NCI-H524 (cell line): ENCODE measurements around the gene KANSL1.
A peak's percentile ranks its signal among the peaks of the same experiment; 100 is the strongest.
"Not testable (repeated sequence)": the region's sequence is repeated elsewhere in the genome, so short reads cannot be mapped to it uniquely, and the experiment has no call there.

Experiments used
- DNase-seq, 2 experiments: peaks; one replicate each; lab custom pipeline; 2025; lab: John Stamatoyannopoulos, UW

Gene KANSL1

GRCh38 chr17:46110219-46110618 lies 83.0 kb downstream of the KANSL1 start:
- peak; percentile 13 to 54 for DNase-seq

- no peak for DNase-seq
Observed at GRCh38 chr17:46109603-46110189, 83.5 kb downstream of the KANSL1 start.

- DNase-seq, result no peak
Observed at GRCh38 chr17:46108550-46109110, 84.6 kb downstream of the KANSL1 start.

- no peak for DNase-seq
Observed at GRCh38 chr17:46108120-46108519, 85.1 kb downstream of the KANSL1 start.

GRCh38 chr17:46106966-46107644 lies 86.1 kb downstream of the KANSL1 start:
- no peak for DNase-seq

- not testable (repeated sequence) for DNase-seq
Observed at GRCh38 chr17:46102806-46103205, 90.4 kb downstream of the KANSL1 start.

GRCh38 chr17:46101785-46102617 lies 91.2 kb downstream of the KANSL1 start:
- DNase-seq, result not testable (repeated sequence)

- DNase-seq, result no peak
Observed at GRCh38 chr17:46100590-46100989, 92.6 kb downstream of the KANSL1 start.

GRCh38 chr17:46099865-46100264 lies 93.4 kb downstream of the KANSL1 start:
- no peak for DNase-seq

GRCh38 chr17:46097497-46097896 lies 95.7 kb downstream of the KANSL1 start:
- DNase-seq, result no peak

GRCh38 chr17:46092991-46093390 lies 100.2 kb downstream of the KANSL1 start:
- DNase-seq, result no peak

GRCh38 chr17:46090871-46091270 lies 102.4 kb downstream of the KANSL1 start:
- no peak for DNase-seq

- no peak for DNase-seq
Observed at GRCh38 chr17:46089389-46089965, 103.8 kb downstream of the KANSL1 start.

GRCh38 chr17:46088595-46088994 lies 104.6 kb downstream of the KANSL1 start:
- DNase-seq, result no peak

- DNase-seq, result not testable (repeated sequence)
Observed at GRCh38 chr17:46087871-46088270, 105.4 kb downstream of the KANSL1 start.

- no peak for DNase-seq
Observed at GRCh38 chr17:46086821-46087220, 106.4 kb downstream of the KANSL1 start.

- DNase-seq, result no peak
Observed at GRCh38 chr17:46085522-46085921, 107.7 kb downstream of the KANSL1 start.

GRCh38 chr17:46082257-46082656 lies 111.0 kb downstream of the KANSL1 start:
- no peak for DNase-seq

GRCh38 chr17:46081018-46081320 lies 112.3 kb downstream of the KANSL1 start:
- DNase-seq, result no peak

GRCh38 chr17:46080118-46081017 lies 112.9 kb downstream of the KANSL1 start:
- DNase-seq, result no peak

- no peak for DNase-seq
Observed at GRCh38 chr17:46078675-46079074, 114.6 kb downstream of the KANSL1 start.
